ENCODE results near the gene OSTN.
"Not testable (repeated sequence)": the region's sequence is repeated elsewhere in the genome, so short reads cannot be mapped to it uniquely, and the experiment has no call there.

The OSTN gene

GRCh38 chr3:191234216-191234615, 35.2 kb downstream of the OSTN start:
- in situ Hi-C loops (cut with HindIII; ENCODE audit: low sequenced_read_pairs), result no loop called here

GRCh38 chr3:191235331-191236314, 36.6 kb downstream of the OSTN start:
- in situ Hi-C loops (cut with HindIII; ENCODE audit: low sequenced_read_pairs), result no loop called here

GRCh38 chr3:191236646-191237045, 37.6 kb downstream of the OSTN start:
- in situ Hi-C loops (cut with HindIII; ENCODE audit: low sequenced_read_pairs), result no loop called here

- in situ Hi-C loops (cut with HindIII; ENCODE audit: low sequenced_read_pairs), result no loop called here
These were observed 38.2 kb downstream of the OSTN start for GRCh38 chr3:191237047-191237882.

- in situ Hi-C loops (cut with HindIII; ENCODE audit: low sequenced_read_pairs), result no loop called here
These were observed 39.3 kb downstream of the OSTN start for GRCh38 chr3:191238321-191238817.

GRCh38 chr3:191239407-191240031, 40.5 kb downstream of the OSTN start:
- in situ Hi-C loops (cut with HindIII; ENCODE audit: low sequenced_read_pairs), result no loop called here

- in situ Hi-C loops (cut with HindIII; ENCODE audit: low sequenced_read_pairs), result no loop called here
These were observed 41.4 kb downstream of the OSTN start for GRCh38 chr3:191240486-191240885.

GRCh38 chr3:191244242-191244867, 45.3 kb downstream of the OSTN start:
- in situ Hi-C loops (cut with HindIII; ENCODE audit: low sequenced_read_pairs), result no loop called here

- in situ Hi-C loops (cut with HindIII; ENCODE audit: low sequenced_read_pairs), result not testable (repeated sequence)
These were observed 47.0 kb downstream of the OSTN start for GRCh38 chr3:191246034-191246433.

GRCh38 chr3:191246630-191247029, 47.6 kb downstream of the OSTN start:
- in situ Hi-C loops (cut with HindIII; ENCODE audit: low sequenced_read_pairs), result no loop called here

- in situ Hi-C loops (cut with HindIII; ENCODE audit: low sequenced_read_pairs), result no loop called here
These were observed 54.2 kb downstream of the OSTN start for GRCh38 chr3:191253089-191253799.

- in situ Hi-C loops (cut with HindIII; ENCODE audit: low sequenced_read_pairs), result no loop called here
These were observed 55.2 kb downstream of the OSTN start for GRCh38 chr3:191254098-191254873.

- in situ Hi-C loops (cut with HindIII; ENCODE audit: low sequenced_read_pairs), result no loop called here
These were observed 56.1 kb downstream of the OSTN start for GRCh38 chr3:191255156-191255555.

GRCh38 chr3:191256405-191256804, 57.4 kb downstream of the OSTN start:
- in situ Hi-C loops (cut with HindIII; ENCODE audit: low sequenced_read_pairs), result no loop called here

GRCh38 chr3:191257286-191257685, 58.2 kb downstream of the OSTN start:
- in situ Hi-C loops (cut with HindIII; ENCODE audit: low sequenced_read_pairs), result no loop called here

GRCh38 chr3:191259486-191259885, 60.4 kb downstream of the OSTN start:
- in situ Hi-C loops (cut with HindIII; ENCODE audit: low sequenced_read_pairs), result no loop called here

- in situ Hi-C loops (cut with HindIII; ENCODE audit: low sequenced_read_pairs), result no loop called here
These were observed 61.6 kb downstream of the OSTN start for GRCh38 chr3:191260431-191261303.

- in situ Hi-C loops (cut with HindIII; ENCODE audit: low sequenced_read_pairs), result no loop called here
These were observed 62.2 kb downstream of the OSTN start for GRCh38 chr3:191261304-191261638.
